Neural cell (in vitro differentiated cells): ENCODE results near the gene RPTN. TPM values are rescaled to one million over a fixed set of nuclear protein-coding genes. Genes with fewer than 3 reads are reported as not detected.

Experiments
- H2AFZ ChIP-seq: fragments of 200-600, 300-800 bp; sonication (generic), shearing (Covaris generic); 2 replicates; pipeline ENCODE4 v1.6.0; 2014; ENCODE audit warnings: low read depth, mild to moderate bottlenecking, antibody characterized with exemption, low read length, moderate library complexity
- H3F3A ChIP-seq: fragments of 200-600 bp; shearing (Covaris generic); 2 replicates; pipeline ENCODE4 v1.6.1; 2016; ENCODE audit warnings: mild to moderate bottlenecking, moderate library complexity, mixed read lengths, antibody characterized with exemption, low read length; ENCODE audit not compliant: insufficient read depth, poor library complexity, severe bottlenecking
- H3K27ac ChIP-seq: fragments of 200-600, 300-800 bp; sonication (generic), shearing (Covaris generic); 2 replicates; pipeline ENCODE4 v1.5.1; 2014; ENCODE audit warnings: mild to moderate bottlenecking, low read length, moderate library complexity
- H3K27me3 ChIP-seq: fragments of 300-800, 200-600 bp; sonication (generic), shearing (Covaris generic); 2 replicates; pipeline ENCODE4 v1.6.0; 2014; ENCODE audit warnings: mild to moderate bottlenecking, low read depth, low read length, moderate library complexity; ENCODE audit not compliant: insufficient read depth
- H3K36me3 ChIP-seq: fragments of 300-800, 200-600 bp; sonication (generic), shearing (Covaris generic); 2 replicates; pipeline ENCODE4 v1.5.1; 2014; ENCODE audit warnings: mild to moderate bottlenecking, antibody characterized with exemption, low read length, moderate library complexity; ENCODE audit not compliant: insufficient read depth
- H3K4me2 ChIP-seq: fragments of 300-800, 200-600 bp; sonication (generic), shearing (Covaris generic); 2 replicates; pipeline ENCODE4 v1.6.0; 2014; ENCODE audit warnings: mild to moderate bottlenecking, low read length
- H3K4me3 ChIP-seq: fragments of 300-800, 200-600 bp; sonication (generic), shearing (Covaris generic); 2 replicates; pipeline ENCODE4 v1.5.1; 2014; ENCODE audit warnings: mild to moderate bottlenecking, low read length, moderate library complexity
- H3K79me2 ChIP-seq: fragments of 200-600 bp; shearing (Covaris generic); replicated peaks from 2 replicates; pipeline ENCODE4 v1.6.0; 2014; ENCODE audit warnings: mild to moderate bottlenecking, low read length, moderate library complexity; ENCODE audit not compliant: insufficient read depth
- H3K9ac ChIP-seq: fragments of 300-800, 200-600 bp; sonication (generic), shearing (Covaris generic); 2 replicates; pipeline ENCODE4 v1.6.1; 2016; ENCODE audit warnings: mild to moderate bottlenecking, low read length, mixed read lengths
- H3K9me2 ChIP-seq: fragments of 200-600 bp; shearing (Covaris generic); 2 replicates; pipeline ENCODE4 v1.6.1; 2016; ENCODE audit warnings: mild to moderate bottlenecking, low read length, mixed read lengths; ENCODE audit not compliant: insufficient read depth
- H3K9me3 ChIP-seq: fragments of 200-600, 300-800 bp; sonication (generic), shearing (Covaris generic); 2 replicates; pipeline ENCODE4 v1.6.1; 2016; ENCODE audit warnings: mild to moderate bottlenecking, mixed run types, low read length, moderate library complexity, mixed read lengths
- H4K20me1 ChIP-seq: fragments of 200-600 bp; shearing (Covaris generic); 2 replicates; pipeline ENCODE4 v1.6.1; 2016; ENCODE audit warnings: mild to moderate bottlenecking, mixed run types; ENCODE audit not compliant: insufficient read depth
- CTCF ChIP-seq: fragments of 450-650 bp; IDR thresholded peaks from 2 replicates; pipeline ENCODE4 v1.5.1; 2014; ENCODE audit warnings: antibody characterized with exemption, mild to moderate bottlenecking, moderate library complexity; ENCODE audit not compliant: poor library complexity, severe bottlenecking
- EP300 ChIP-seq: fragments of 450-650 bp; conservative IDR thresholded peaks from 2 replicates; pipeline ENCODE4 v1.6.1; 2014; ENCODE audit warnings: antibody characterized with exemption, mild to moderate bottlenecking, moderate library complexity; ENCODE audit not compliant: poor library complexity, severe bottlenecking
- EZH2 ChIP-seq: fragments of 200-600, 300-800 bp; shearing (Covaris generic), sonication (generic); IDR thresholded peaks from 2 replicates; pipeline ENCODE4 v1.6.1; 2014; ENCODE audit warnings: antibody characterized with exemption, low read length, borderline replicate concordance, mild to moderate bottlenecking; ENCODE audit not compliant: insufficient read depth, poor library complexity, severe bottlenecking
- MXI1 ChIP-seq: fragments of 450-650 bp; conservative IDR thresholded peaks from 2 replicates; pipeline ENCODE4 v1.6.1; 2014; ENCODE audit warnings: antibody characterized with exemption, mild to moderate bottlenecking; ENCODE audit not compliant: poor library complexity, severe bottlenecking
- POLR2AphosphoS5 ChIP-seq: IDR thresholded peaks from 2 replicates; pipeline ENCODE4 v1.6.1; 2012
- RAD21 ChIP-seq: fragments of 450-650 bp; conservative IDR thresholded peaks from 2 replicates; pipeline ENCODE4 v1.6.1; 2014; ENCODE audit warnings: antibody characterized with exemption, mild to moderate bottlenecking, moderate library complexity
- SMC3 ChIP-seq: fragments of 450-650 bp; conservative IDR thresholded peaks from 2 replicates; pipeline ENCODE4 v1.6.1; 2014; ENCODE audit warnings: antibody characterized with exemption, mild to moderate bottlenecking, moderate library complexity; ENCODE audit not compliant: poor library complexity
- TAF1 ChIP-seq: IDR thresholded peaks from 2 replicates; pipeline ENCODE4 v1.6.1; 2012; ENCODE audit warnings: low read depth
- polyA plus RNA-seq: library from polyadenylated mRNA; depleted of rRNA; stranded (reverse); fragments of >200 nt; gene quantifications from 2 replicates; pipeline ENCODE4 v1.2.3, GENCODE V29; 2014
- TF ChIP-seq, protein P1 (sequence below): IDR thresholded peaks from 2 replicates; pipeline ENCODE4 v1.6.1; 2012; ENCODE audit warnings: borderline replicate concordance

Gene RPTN
- polyA plus RNA-seq, 1 donor from 2014 or later, result not detected

DNA sequence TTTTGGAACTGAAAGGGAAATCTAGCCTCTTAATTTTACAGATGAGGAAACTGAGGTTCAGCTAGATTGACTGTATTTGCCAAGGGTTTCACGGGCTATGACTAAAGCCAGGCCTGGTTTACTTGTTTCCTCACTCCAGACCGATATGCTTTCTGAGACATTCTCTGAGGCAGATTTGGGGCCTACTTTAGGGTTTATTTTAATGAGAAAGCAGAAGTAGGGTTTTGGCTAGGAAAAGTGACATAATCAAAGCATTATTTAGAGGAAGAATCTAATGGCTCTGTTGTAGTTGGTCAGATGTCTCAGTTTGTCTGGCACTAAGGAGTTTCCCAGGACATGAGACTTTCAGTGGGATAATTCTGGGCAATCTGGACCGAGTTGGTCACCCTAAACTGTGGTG, 1.5 kb upstream of the RPTN start (continued):
- TF ChIP-seq EZH2, result no peak

DNA sequence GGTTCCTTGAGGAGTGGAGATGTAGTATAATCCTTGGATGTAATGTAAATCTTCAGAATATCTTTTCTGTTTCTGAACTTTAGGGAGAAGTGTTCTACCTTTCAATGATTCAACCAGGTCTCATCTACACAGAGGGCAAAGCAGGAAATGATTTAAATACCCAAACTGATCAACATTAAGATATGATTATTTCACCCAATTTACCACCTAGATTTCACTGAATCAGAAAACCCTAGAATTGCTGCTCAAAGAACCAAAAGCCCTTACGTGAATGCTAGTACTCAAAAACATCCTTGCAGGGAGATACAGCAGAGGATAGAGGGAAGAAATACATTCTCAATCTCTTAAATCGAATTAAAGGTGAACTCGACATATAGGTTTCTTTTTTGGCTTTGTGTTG, 5.0 kb downstream of the RPTN start:
- H3K9ac ChIP-seq, result no peak overlapping the region
- H3K27me3 ChIP-seq, result no peaks in the 10 kb centered on the region
- H3F3A ChIP-seq, result no peaks in the 10 kb centered on the region
- H3K4me3 ChIP-seq, result no peak overlapping the region
- no peaks in the 10 kb centered on the region for H4K20me1 ChIP-seq
- no peak for TF ChIP-seq EP300
- TF ChIP-seq POLR2AphosphoS5, result no peak
- TF ChIP-seq RAD21, result no peak
- no peak for TF ChIP-seq TAF1
- TF ChIP-seq MXI1, result no peak
- TF ChIP-seq, protein P1, sequence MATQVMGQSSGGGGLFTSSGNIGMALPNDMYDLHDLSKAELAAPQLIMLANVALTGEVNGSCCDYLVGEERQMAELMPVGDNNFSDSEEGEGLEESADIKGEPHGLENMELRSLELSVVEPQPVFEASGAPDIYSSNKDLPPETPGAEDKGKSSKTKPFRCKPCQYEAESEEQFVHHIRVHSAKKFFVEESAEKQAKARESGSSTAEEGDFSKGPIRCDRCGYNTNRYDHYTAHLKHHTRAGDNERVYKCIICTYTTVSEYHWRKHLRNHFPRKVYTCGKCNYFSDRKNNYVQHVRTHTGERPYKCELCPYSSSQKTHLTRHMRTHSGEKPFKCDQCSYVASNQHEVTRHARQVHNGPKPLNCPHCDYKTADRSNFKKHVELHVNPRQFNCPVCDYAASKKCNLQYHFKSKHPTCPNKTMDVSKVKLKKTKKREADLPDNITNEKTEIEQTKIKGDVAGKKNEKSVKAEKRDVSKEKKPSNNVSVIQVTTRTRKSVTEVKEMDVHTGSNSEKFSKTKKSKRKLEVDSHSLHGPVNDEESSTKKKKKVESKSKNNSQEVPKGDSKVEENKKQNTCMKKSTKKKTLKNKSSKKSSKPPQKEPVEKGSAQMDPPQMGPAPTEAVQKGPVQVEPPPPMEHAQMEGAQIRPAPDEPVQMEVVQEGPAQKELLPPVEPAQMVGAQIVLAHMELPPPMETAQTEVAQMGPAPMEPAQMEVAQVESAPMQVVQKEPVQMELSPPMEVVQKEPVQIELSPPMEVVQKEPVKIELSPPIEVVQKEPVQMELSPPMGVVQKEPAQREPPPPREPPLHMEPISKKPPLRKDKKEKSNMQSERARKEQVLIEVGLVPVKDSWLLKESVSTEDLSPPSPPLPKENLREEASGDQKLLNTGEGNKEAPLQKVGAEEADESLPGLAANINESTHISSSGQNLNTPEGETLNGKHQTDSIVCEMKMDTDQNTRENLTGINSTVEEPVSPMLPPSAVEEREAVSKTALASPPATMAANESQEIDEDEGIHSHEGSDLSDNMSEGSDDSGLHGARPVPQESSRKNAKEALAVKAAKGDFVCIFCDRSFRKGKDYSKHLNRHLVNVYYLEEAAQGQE, result no peak
- no peak for TF ChIP-seq EZH2
- TF ChIP-seq SMC3, result no peak
- no peak for TF ChIP-seq CTCF
- no peak overlapping the region for H2AFZ ChIP-seq
- no peaks in the 10 kb centered on the region for H3K79me2 ChIP-seq
- H3K36me3 ChIP-seq, result no peaks in the 10 kb centered on the region
- H3K4me2 ChIP-seq, result no peak overlapping the region
- H3K27ac ChIP-seq, result no peak overlapping the region
- no peaks in the 10 kb centered on the region for H3K9me2 ChIP-seq
- H3K9me3 ChIP-seq, result peaks cover 4% of the 10 kb centered on the region

DNA sequence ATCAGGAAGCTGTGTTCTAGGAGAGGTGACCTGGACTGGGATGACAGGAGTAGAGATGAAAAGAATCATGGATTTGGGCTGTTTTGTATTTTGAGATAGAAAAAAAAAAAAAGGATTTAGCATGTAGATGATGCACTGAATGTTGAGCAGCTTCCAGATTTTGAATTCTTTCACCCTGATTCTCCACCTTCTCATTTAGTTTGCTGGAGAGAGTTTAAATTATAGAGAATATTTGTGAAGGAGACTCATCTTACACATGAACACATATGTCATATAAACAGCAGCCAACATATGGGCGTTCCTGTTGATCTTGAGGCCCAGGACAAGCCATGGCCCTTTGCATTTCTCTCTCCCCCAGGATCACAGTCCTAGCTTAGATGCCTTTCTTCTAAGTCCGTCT, 7.4 kb downstream of the RPTN start:
- no peak overlapping the region for H3K27ac ChIP-seq
- peaks cover 4% of the 10 kb centered on the region for H3K9me3 ChIP-seq
- H4K20me1 ChIP-seq, result no peaks in the 10 kb centered on the region

More for the DNA sequence above, 7.4 kb downstream of the RPTN start:
- H3K27me3 ChIP-seq, result no peaks in the 10 kb centered on the region
- no peak overlapping the region for H2AFZ ChIP-seq
- H3F3A ChIP-seq, result no peaks in the 10 kb centered on the region
- no peak overlapping the region for H3K4me3 ChIP-seq
- H3K79me2 ChIP-seq, result no peaks in the 10 kb centered on the region
- no peaks in the 10 kb centered on the region for H3K36me3 ChIP-seq
- H3K9me2 ChIP-seq, result no peaks in the 10 kb centered on the region
- H3K4me2 ChIP-seq, result no peak overlapping the region
- TF ChIP-seq CTCF (no peak), MXI1 (no peak), EZH2 (no peak), SMC3 (no peak), POLR2AphosphoS5 (no peak), EP300 (no peak), TAF1 (no peak), RAD21 (no peak)
- TF ChIP-seq, protein P1, result no peak
- no peak overlapping the region for H3K9ac ChIP-seq
